Ishikawa (cell line): ENCODE data around the gene MXI1.

Experiments
- CEBPB ChIP-seq: IDR thresholded peaks from 2 replicates; pipeline ENCODE4 v1.6.1; 2012
- CREB1 ChIP-seq: IDR thresholded peaks from 2 replicates; pipeline ENCODE4 v1.6.1; 2012; ENCODE audit warnings: low read depth
- EGR1 ChIP-seq: IDR thresholded peaks from 2 replicates; pipeline ENCODE4 v1.6.1; 2012
- EP300 ChIP-seq: IDR thresholded peaks from 2 replicates; pipeline ENCODE4 v1.6.1; 2012; ENCODE audit warnings: borderline replicate concordance
- FOXM1 ChIP-seq: IDR thresholded peaks from 2 replicates; pipeline ENCODE4 v1.6.1; 2012; ENCODE audit warnings: low read depth, borderline replicate concordance
- NFIC ChIP-seq: IDR thresholded peaks from 2 replicates; pipeline ENCODE4 v1.6.1; 2012
- RAD21 ChIP-seq: IDR thresholded peaks from 2 replicates; pipeline ENCODE4 v1.6.1; 2012; ENCODE audit warnings: low read depth
- REST ChIP-seq: IDR thresholded peaks from 2 replicates; pipeline ENCODE4 v1.6.1; 2012; ENCODE audit warnings: low read depth, mild to moderate bottlenecking
- TAF1 ChIP-seq: IDR thresholded peaks from 2 replicates; pipeline ENCODE4 v1.6.1; 2012; ENCODE audit warnings: low read depth, mild to moderate bottlenecking
- TCF12 ChIP-seq: IDR thresholded peaks from 2 replicates; pipeline ENCODE4 v1.6.1; 2012; ENCODE audit warnings: low read depth
- TEAD4 ChIP-seq: IDR thresholded peaks from 2 replicates; pipeline ENCODE4 v1.6.1; 2012
- YY1 ChIP-seq: IDR thresholded peaks from 2 replicates; pipeline ENCODE4 v1.6.1; 2012; ENCODE audit warnings: low read depth
- ZBTB7A ChIP-seq: IDR thresholded peaks from 2 replicates; pipeline ENCODE4 v1.6.1; 2012; ENCODE audit warnings: low read depth
- TF ChIP-seq, protein P1 (sequence below): IDR thresholded peaks from 2 replicates; pipeline ENCODE4 v1.6.1; 2012
- TF ChIP-seq, protein P2 (sequence below): IDR thresholded peaks from 2 replicates; pipeline ENCODE4 v1.6.1; 2012

MXI1 gene

DNA sequence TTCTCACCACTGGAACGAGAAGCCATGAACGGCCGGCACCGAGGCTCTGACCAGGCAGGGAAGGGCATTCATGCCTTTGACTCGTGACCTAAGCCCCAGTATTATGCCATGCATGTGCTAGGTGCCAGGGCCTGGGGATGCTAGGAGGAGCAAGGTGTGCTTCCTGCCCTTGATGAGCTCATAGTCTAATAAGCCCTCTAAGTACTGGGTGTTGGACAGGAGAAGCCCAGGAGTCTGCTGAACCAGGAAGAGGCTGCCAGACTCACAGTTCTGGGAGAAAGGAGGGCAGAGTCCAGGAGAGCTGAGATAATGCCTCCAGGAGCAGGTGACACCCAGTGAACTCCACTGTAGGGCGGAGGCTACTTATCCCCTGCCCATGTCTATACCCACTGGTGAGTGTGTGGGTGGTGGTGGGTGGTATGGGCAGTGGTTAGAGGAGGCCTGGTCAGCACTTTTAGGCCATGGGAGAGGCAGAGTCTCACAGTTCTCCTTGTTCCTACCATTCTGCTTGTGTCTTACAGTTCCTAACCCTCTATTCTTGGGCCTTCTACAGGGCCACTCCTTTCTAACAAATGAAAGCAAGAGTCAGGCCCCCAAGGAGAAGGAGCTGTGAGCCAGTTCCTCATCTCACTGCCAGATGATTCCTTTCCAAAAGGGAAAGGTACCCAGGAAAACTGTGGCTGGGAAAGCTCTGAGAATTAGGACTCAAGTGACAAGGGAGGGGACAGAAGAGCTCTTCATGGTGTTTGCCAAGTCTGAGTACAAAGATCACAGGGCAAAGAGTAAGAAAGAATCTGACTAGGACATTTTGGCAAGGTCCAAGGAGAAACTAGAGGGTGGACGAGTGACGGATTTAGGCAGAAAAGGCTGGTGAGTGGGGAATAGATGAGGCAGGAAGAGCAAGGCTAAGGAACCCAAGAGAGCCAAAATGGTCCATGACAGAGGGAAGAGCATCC, 3.6 kb upstream of the MXI1 start:
- TF ChIP-seq NFIC (no peak), CEBPB (no peak), ZBTB7A (no peak), REST (no peak), EP300 (no peak), TEAD4 (no peak), YY1 (no peak), TAF1 (no peak), TCF12 (no peak), EGR1 (no peak), CREB1 (no peak), FOXM1 (no peak), RAD21 (no peak)
- TF ChIP-seq, protein P1, sequence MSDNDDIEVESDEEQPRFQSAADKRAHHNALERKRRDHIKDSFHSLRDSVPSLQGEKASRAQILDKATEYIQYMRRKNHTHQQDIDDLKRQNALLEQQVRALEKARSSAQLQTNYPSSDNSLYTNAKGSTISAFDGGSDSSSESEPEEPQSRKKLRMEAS = no peak
- TF ChIP-seq, protein P2, sequence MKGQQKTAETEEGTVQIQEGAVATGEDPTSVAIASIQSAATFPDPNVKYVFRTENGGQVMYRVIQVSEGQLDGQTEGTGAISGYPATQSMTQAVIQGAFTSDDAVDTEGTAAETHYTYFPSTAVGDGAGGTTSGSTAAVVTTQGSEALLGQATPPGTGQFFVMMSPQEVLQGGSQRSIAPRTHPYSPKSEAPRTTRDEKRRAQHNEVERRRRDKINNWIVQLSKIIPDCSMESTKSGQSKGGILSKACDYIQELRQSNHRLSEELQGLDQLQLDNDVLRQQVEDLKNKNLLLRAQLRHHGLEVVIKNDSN = no peak

DNA sequence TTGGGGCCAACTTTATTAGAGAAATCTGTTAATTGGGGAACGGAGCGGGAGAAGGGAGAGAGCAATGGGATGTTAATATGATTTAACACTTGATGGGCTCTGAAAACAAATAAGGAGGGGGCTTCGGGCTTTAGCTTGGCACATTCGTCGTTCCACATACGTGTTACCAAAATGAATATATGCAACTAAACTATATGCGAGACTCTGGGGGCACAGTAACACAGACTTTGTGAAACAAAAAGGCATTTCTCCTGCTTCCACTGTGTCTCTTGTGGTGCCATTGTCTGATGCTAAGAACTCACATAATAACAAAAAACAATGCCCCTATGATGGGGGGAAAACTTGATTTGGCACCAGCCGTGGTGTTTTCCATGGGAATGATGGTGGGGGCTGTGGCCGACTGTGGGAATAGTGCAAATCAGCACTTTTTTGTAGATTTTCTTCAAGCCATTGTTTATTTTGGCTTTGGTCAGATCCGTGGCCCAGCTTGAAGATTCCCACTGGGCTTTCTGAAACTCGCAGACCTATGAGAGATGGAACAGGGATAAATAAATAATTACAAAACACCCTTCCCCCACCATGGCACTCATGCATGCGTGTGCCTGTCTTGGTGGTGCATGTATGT, 2.2 kb upstream of the MXI1 start:
- TF ChIP-seq CREB1 = no peak
- no peak for TF ChIP-seq YY1
- TF ChIP-seq EGR1 = no peak
- TF ChIP-seq TAF1 = no peak
- TF ChIP-seq TEAD4 = no peak
- TF ChIP-seq, protein P1 = no peak
- TF ChIP-seq NFIC = no peak
- no peak for TF ChIP-seq REST
- TF ChIP-seq RAD21 = no peak
- no peak for TF ChIP-seq FOXM1
- TF ChIP-seq CEBPB = no peak
- TF ChIP-seq ZBTB7A = no peak
- no peak for TF ChIP-seq EP300
- TF ChIP-seq TCF12 = no peak
- TF ChIP-seq, protein P2 = no peak

DNA sequence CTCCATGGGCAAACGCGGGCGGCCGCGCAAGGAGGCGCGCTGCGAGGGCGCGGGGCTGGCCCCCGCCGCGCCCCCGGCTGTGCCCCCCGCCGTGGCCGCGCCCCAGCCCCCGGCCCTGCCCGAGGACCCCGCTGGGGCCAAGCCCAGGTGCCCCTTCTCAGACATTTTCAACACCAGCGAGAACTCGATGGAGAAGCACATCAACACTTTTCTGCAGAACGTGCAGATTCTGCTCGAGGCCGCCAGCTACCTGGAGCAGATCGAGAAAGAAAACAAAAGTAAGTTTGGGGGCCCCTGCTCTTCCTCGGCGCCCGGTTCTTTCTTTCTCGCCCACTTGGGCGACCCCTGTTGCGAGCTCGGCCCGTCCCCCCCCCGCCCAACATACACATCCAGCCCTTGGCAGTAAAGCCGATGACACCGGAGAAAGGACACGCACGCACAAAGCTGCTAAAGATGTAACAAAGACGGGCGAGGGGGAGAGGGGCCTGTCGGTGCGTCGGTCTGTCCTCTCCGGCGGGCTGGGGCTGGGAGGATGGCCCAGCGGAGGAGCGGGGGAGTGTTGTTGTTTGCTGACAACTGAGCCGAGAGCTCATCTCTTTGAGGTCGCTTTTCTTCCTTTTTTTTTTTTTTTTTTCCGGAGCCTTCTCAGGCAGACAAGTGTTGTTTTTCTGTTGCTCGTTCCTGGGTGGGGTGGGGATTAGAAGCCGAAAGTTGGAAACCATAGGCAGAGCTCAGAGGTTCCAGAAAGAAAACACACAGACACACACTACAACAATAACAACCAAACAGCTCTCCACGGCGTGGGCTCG, 604 bp downstream of the MXI1 start:
- TF ChIP-seq ZBTB7A = 0 out of 2 replicates have a peak, but pooled peaks have one; percentile 57
- TF ChIP-seq TCF12 = no peak
- no peak for TF ChIP-seq FOXM1
- TF ChIP-seq EP300 = no peak
- no peak for TF ChIP-seq TEAD4
- TF ChIP-seq CEBPB = no peak
- TF ChIP-seq, protein P1 = peak; percentile 78
- TF ChIP-seq EGR1 = no peak

GRCh38 chr10:110208614-110209453, 1.4 kb downstream of the MXI1 start:
- TF ChIP-seq EP300 (no peak), RAD21 (peak; percentile 30; the same call in 1 of the 2 replicates), ZBTB7A (peak; percentile 83)
